WERI-Rb-1 (cell line): ENCODE measurements around the gene PAX7.
"Not testable (repeated sequence)": the region's sequence is repeated elsewhere in the genome, so short reads cannot be mapped to it uniquely, and the experiment has no call there.

Experiments used
- DNase-seq: peaks from one replicate; pipeline ENCODE4 v3.0.0-alpha.2; 2020
- H3K27ac ChIP-seq: fragments of 250-450 bp; sonication (Bioruptor Pico); 2 replicates; pipeline ENCODE4 v1.5.1; 2020; ENCODE audit warnings: mild to moderate bottlenecking, moderate library complexity
- H3K27me3 ChIP-seq: fragments of 250-450 bp; sonication (Bioruptor Pico); 2 replicates; pipeline ENCODE4 v1.5.1; 2021; ENCODE audit warnings: mild to moderate bottlenecking, low read depth, moderate library complexity; ENCODE audit not compliant: insufficient read depth, severe bottlenecking
- H3K36me3 ChIP-seq: fragments of 250-450 bp; sonication (Bioruptor Pico); 2 replicates; pipeline ENCODE4 v1.5.1; 2020; ENCODE audit warnings: mild to moderate bottlenecking, moderate library complexity
- H3K4me3 ChIP-seq: 2 replicates; pipeline ENCODE4 v1.5.1; 2011; ENCODE audit warnings: low read depth, mild to moderate bottlenecking, control low read depth, low read length
- H3K9me3 ChIP-seq: fragments of 250-450 bp; sonication (Bioruptor Pico); 2 replicates; pipeline ENCODE4 v1.5.1; 2021; ENCODE audit warnings: mild to moderate bottlenecking, moderate library complexity; ENCODE audit not compliant: severe bottlenecking
- CTCF ChIP-seq: IDR thresholded peaks from 2 replicates; pipeline ENCODE4 v1.5.1; 2011; ENCODE audit warnings: low read depth, mild to moderate bottlenecking, control low read depth, inconsistent platforms, low read length

PAX7 gene

GRCh38 chr1:18630511-18631495, at the start of gene PAX7:
TSS of gene PAX7 (plus strand) at chr1:18630846. CDS start at chr1:18631604, 758 bp downstream.
- Histone ChIP-seq H3K27ac (no peak within 1 kb of the TSS), H3K27me3 (peaks cover 92% of the 10 kb centered on the region), H3K36me3 (no peaks in the 10 kb centered on the region), H3K9me3 (no peaks in the 10 kb centered on the region), H3K4me3 (no peak within 1 kb of the TSS; the same call in 1 of the 2 replicates)
- DNase-seq = no peak
- TF ChIP-seq CTCF = no peak

GRCh38 chr1:18581420-18581880, 49.2 kb upstream of the PAX7 start:
- TF ChIP-seq CTCF = peak; percentile 95
- Histone ChIP-seq H3K9me3 (no peaks in the 10 kb centered on the region), H3K27me3 (no peaks in the 10 kb centered on the region), H3K4me3 (no peak overlapping the region), H3K27ac (no peak overlapping the region), H3K36me3 (no peaks in the 10 kb centered on the region)
- DNase-seq = peak; percentile 52

GRCh38 chr1:18582890-18583289, 47.8 kb upstream of the PAX7 start:
- Histone ChIP-seq H3K27me3 (no peaks in the 10 kb centered on the region), H3K9me3 (no peaks in the 10 kb centered on the region), H3K27ac (no peak overlapping the region), H3K4me3 (no peak overlapping the region), H3K36me3 (no peaks in the 10 kb centered on the region)
- no peak for DNase-seq
- no peak for TF ChIP-seq CTCF

- Histone ChIP-seq H3K9me3 (no peaks in the 10 kb centered on the region), H3K27me3 (no peaks in the 10 kb centered on the region), H3K36me3 (no peaks in the 10 kb centered on the region), H3K4me3 (no peak overlapping the region), H3K27ac (no peak overlapping the region)
- no peak for TF ChIP-seq CTCF
- peak; percentile 26 for DNase-seq
These were observed 47.2 kb upstream of the PAX7 start for GRCh38 chr1:18583326-18583941.

GRCh38 chr1:18586016-18586415, 44.6 kb upstream of the PAX7 start:
- not testable (repeated sequence) for DNase-seq, H3K4me3 ChIP-seq, H3K36me3 ChIP-seq, H3K27ac ChIP-seq, H3K9me3 ChIP-seq, H3K27me3 ChIP-seq

- no peaks in the 10 kb centered on the region for H3K9me3 ChIP-seq
- no peak overlapping the region for H3K4me3 ChIP-seq
- no peaks in the 10 kb centered on the region for H3K27me3 ChIP-seq
- no peaks in the 10 kb centered on the region for H3K36me3 ChIP-seq
- H3K27ac ChIP-seq = no peak overlapping the region
- no peak for DNase-seq
- no peak for TF ChIP-seq CTCF
These were observed 42.6 kb upstream of the PAX7 start for GRCh38 chr1:18588093-18588492.
